ENCODE measurements around the gene OR2T5.
"Not testable (repeated sequence)": the region's sequence is repeated elsewhere in the genome, so short reads cannot be mapped to it uniquely, and the experiment has no call there.

OR2T5 gene

DNA sequence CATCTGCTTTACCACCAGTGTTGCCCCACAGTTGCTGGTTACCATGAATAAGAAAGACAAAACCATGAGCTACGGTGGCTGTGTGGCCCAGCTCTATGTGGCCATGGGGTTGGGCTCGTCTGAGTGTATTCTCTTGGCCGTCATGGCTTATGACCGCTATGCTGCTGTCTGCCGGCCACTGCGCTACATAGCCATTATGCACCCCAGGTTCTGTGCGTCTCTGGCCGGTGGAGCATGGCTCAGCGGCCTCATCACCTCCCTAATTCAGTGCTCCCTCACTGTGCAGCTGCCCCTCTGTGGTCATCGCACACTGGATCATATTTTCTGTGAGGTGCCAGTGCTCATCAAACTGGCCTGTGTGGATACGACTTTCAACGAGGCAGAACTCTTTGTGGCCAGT is 33.5 kb downstream of the OR2T5 start:
- DNase-seq (ENCODE audit: low read depth, low spot score) = no peak
- TF ChIP-seq ZNF274 (IDR thresholded peaks at IDR 0.05; ENCODE audit: low read depth, low read length) = no peak
- no peak for TF ChIP-seq YY1 (IDR thresholded peaks at IDR 0.05; ENCODE audit: insufficient read depth, insufficient read length)
- TF ChIP-seq SUZ12 (IDR thresholded peaks at IDR 0.05; ENCODE audit: extremely low read depth, insufficient read depth, insufficient read length) = no peak
- Histone ChIP-seq H3K9ac (ENCODE audit: insufficient read length, low read depth) (no peak overlapping the region), H3K36me3 (ENCODE audit: insufficient read depth, insufficient read length, low read length) (no peaks in the 10 kb centered on the region), H3K4me3 (ENCODE audit: insufficient read length, low read depth) (no peak overlapping the region), H3K27me3 (ENCODE audit: insufficient read depth, insufficient read length) (no peaks in the 10 kb centered on the region), H3K9me3 (ENCODE audit: insufficient read depth, low read length) (peaks cover 5% of the 10 kb centered on the region; the same call in 1 of the 2 replicates), H3K4me1 (ENCODE audit: insufficient read depth, insufficient read length) (no peaks in the 10 kb centered on the region)

DNA sequence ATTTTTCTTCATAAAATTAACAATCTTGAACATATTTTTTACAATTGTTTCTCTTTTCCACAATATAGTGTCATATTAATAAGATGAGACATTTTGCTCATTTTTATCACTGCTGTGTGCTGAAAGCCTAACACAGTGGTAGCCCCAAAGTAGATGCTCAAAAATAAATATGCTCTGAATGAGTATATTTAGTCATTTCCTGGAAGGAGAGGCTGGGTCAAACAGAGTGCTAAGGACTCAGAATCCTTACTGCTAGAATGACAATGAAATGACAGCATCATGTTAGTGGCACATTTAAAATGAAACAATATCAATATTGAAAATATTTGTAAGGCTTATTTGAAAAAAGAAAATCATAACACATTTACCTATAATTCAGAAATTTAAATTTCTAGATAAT is 49.1 kb downstream of the OR2T5 start:
- H3K4me1 ChIP-seq (ENCODE audit: insufficient read depth, insufficient read length); DNase-seq (ENCODE audit: low read depth, low spot score); H3K9ac ChIP-seq (ENCODE audit: insufficient read length, low read depth); H3K27me3 ChIP-seq (ENCODE audit: insufficient read depth, insufficient read length); H3K4me3 ChIP-seq (ENCODE audit: insufficient read length, low read depth); H3K9me3 ChIP-seq (ENCODE audit: insufficient read depth, low read length); H3K36me3 ChIP-seq (ENCODE audit: insufficient read depth, insufficient read length, low read length): not testable (repeated sequence)

Data from NT2/D1 (cell line).